Ishikawa (cell line): ENCODE data around the gene CEP41.

Experiments
- CEBPB ChIP-seq: IDR thresholded peaks from 2 replicates; pipeline ENCODE4 v1.6.1; 2012
- CREB1 ChIP-seq: IDR thresholded peaks from 2 replicates; pipeline ENCODE4 v1.6.1; 2012; ENCODE audit warnings: low read depth
- EGR1 ChIP-seq: IDR thresholded peaks from 2 replicates; pipeline ENCODE4 v1.6.1; 2012
- EP300 ChIP-seq: IDR thresholded peaks from 2 replicates; pipeline ENCODE4 v1.6.1; 2012; ENCODE audit warnings: borderline replicate concordance
- FOXM1 ChIP-seq: IDR thresholded peaks from 2 replicates; pipeline ENCODE4 v1.6.1; 2012; ENCODE audit warnings: low read depth, borderline replicate concordance
- MAX ChIP-seq: IDR thresholded peaks from 2 replicates; pipeline ENCODE4 v1.6.1; 2012
- NFIC ChIP-seq: IDR thresholded peaks from 2 replicates; pipeline ENCODE4 v1.6.1; 2012
- RAD21 ChIP-seq: IDR thresholded peaks from 2 replicates; pipeline ENCODE4 v1.6.1; 2012; ENCODE audit warnings: low read depth
- REST ChIP-seq: IDR thresholded peaks from 2 replicates; pipeline ENCODE4 v1.6.1; 2012; ENCODE audit warnings: low read depth, mild to moderate bottlenecking
- TAF1 ChIP-seq: IDR thresholded peaks from 2 replicates; pipeline ENCODE4 v1.6.1; 2012; ENCODE audit warnings: low read depth, mild to moderate bottlenecking
- TCF12 ChIP-seq: IDR thresholded peaks from 2 replicates; pipeline ENCODE4 v1.6.1; 2012; ENCODE audit warnings: low read depth
- TEAD4 ChIP-seq: IDR thresholded peaks from 2 replicates; pipeline ENCODE4 v1.6.1; 2012
- YY1 ChIP-seq: IDR thresholded peaks from 2 replicates; pipeline ENCODE4 v1.6.1; 2012; ENCODE audit warnings: low read depth
- ZBTB7A ChIP-seq: IDR thresholded peaks from 2 replicates; pipeline ENCODE4 v1.6.1; 2012; ENCODE audit warnings: low read depth
- TF ChIP-seq, protein P1 (sequence below): IDR thresholded peaks from 2 replicates; pipeline ENCODE4 v1.6.1; 2012

The CEP41 gene

DNA sequence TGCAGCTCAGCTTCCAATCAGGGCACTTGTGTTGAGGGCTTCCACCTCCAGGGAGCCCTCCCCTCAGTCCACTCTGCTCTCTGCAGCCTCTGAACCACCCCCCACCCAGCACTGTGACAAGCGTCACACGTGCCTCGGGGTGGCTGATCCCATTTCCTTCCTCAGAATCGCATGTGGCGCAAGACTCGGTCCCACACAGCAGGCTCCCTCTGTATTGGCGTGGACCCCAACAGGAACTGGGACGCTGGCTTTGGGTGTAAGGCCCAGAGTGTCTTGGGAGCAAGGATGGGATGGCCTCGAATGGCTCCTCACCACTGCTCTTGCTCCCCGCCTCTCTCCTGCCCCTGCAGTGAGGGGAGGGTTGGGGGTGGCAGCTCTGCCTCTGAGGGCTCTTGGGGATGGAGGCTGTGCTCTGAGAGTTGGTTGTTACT, 56.4 kb downstream of the CEP41 start:
- TF ChIP-seq NFIC (no peak), YY1 (no peak), FOXM1 (no peak), EGR1 (no peak), CREB1 (no peak), CEBPB (no peak), REST (no peak), TEAD4 (no peak), TCF12 (no peak), TAF1 (no peak)
- TF ChIP-seq, protein P1, sequence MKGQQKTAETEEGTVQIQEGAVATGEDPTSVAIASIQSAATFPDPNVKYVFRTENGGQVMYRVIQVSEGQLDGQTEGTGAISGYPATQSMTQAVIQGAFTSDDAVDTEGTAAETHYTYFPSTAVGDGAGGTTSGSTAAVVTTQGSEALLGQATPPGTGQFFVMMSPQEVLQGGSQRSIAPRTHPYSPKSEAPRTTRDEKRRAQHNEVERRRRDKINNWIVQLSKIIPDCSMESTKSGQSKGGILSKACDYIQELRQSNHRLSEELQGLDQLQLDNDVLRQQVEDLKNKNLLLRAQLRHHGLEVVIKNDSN: no peak

DNA sequence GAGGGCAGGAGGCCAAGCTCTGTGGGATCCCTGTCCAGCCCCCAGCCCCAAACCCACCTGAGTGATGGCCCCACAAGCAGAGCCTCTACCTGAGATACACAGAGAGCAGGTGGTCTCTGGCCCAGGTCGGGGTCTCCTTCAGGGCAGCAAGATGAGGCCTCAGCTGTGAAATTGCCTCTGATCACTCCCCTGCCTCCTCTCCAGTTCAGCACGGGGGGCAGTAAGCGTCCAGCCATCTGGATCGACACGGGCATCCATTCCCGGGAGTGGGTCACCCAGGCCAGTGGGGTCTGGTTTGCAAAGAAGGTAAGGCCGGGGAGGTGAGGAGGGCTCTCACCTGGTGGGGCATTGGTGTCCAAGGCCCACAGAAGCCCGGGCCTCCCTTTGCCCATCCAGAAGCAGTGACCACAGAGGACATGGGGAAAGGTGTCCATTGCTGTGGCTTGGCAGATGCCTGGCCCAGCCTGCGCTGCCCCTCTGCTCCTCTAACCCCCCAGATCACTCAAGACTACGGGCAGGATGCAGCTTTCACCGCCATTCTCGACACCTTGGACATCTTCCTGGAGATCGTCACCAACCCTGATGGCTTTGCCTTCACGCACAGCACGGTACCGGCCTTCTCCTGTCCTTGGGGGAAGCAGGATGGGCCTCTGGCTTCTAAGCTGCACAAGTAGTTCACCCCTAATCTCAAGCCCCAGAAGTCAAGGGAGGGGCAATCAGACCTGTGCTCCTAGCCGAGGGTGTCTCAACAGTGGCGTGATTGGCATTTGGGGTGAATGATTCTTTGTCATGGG, 57.4 kb downstream of the CEP41 start:
- no peak for TF ChIP-seq NFIC
- no peak for TF ChIP-seq EP300
- TF ChIP-seq FOXM1: no peak
- no peak for TF ChIP-seq TCF12
- TF ChIP-seq, protein P1: no peak
- no peak for TF ChIP-seq TAF1
- no peak for TF ChIP-seq RAD21
- no peak for TF ChIP-seq ZBTB7A
- no peak for TF ChIP-seq TEAD4

GRCh38 chr7:130381468-130382312, 59.1 kb downstream of the CEP41 start:
- no peak for TF ChIP-seq TEAD4
- no peak for TF ChIP-seq TAF1
- TF ChIP-seq CEBPB: no peak
- TF ChIP-seq, protein P1: no peak
- TF ChIP-seq CREB1: no peak
- no peak for TF ChIP-seq NFIC
- TF ChIP-seq EGR1: no peak
- no peak for TF ChIP-seq TCF12
- TF ChIP-seq MAX: no peak
- TF ChIP-seq ZBTB7A: no peak
- no peak for TF ChIP-seq RAD21
- no peak for TF ChIP-seq EP300
- no peak for TF ChIP-seq YY1

GRCh38 chr7:130380861-130381455, 59.9 kb downstream of the CEP41 start:
- TF ChIP-seq FOXM1: no peak
- no peak for TF ChIP-seq YY1
- TF ChIP-seq TAF1: no peak
- no peak for TF ChIP-seq NFIC
- TF ChIP-seq CEBPB: no peak
- no peak for TF ChIP-seq ZBTB7A
- no peak for TF ChIP-seq RAD21
- no peak for TF ChIP-seq REST
- TF ChIP-seq CREB1: no peak
- no peak for TF ChIP-seq TCF12
- no peak for TF ChIP-seq EGR1
- TF ChIP-seq, protein P1: no peak
- no peak for TF ChIP-seq MAX
- TF ChIP-seq TEAD4: no peak
- no peak for TF ChIP-seq EP300
